ENCODE results near the gene PXYLP1. TPM values are rescaled to one million over a fixed set of nuclear protein-coding genes. Genes with fewer than 3 reads are reported as not detected.

Gene PXYLP1
- total RNA-seq, 1 donor from 2014 or later, result 6.1 TPM

DNA sequence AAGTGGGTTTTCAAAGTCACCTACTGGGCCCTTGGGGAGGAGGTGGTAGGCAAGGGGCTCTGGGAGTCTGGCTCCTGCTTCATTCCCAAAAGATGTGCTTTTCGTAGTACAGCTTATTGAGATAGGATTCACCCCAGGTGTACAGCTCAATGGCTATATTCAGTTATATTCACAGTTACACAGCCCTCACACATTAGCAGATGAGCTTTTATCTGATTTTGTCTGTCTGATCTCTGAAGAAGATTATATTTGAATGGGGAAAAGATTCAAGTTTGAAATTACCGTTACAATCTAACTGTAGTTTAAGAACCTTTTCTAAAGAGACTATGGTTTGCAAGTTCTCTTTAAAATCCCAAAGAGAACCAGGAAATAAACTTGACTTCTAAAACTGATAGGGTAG lies 27.3 kb downstream of the PXYLP1 start:
- H3K4me1 Mint-ChIP-seq (ENCODE audit: low read depth, unreplicated experiment), result peaks cover 19% of the 10 kb centered on the region
- H3K9me3 ChIP-seq (ENCODE audit: insufficient read depth, low read depth, low read length), result no peaks in the 10 kb centered on the region
- no peaks in the 10 kb centered on the region for H3K36me3 ChIP-seq (ENCODE audit: insufficient read depth, low read length)
- H3K4me3 ChIP-seq (ENCODE audit: insufficient read depth, low read depth, low read length), result no peak overlapping the region
- H3K4me3 Mint-ChIP-seq (ENCODE audit: unreplicated experiment), result no peak overlapping the region
- peaks cover 2% of the 10 kb centered on the region for H3K27me3 Mint-ChIP-seq (ENCODE audit: low read depth, unreplicated experiment)
- no peak overlapping the region for H3K27ac ChIP-seq (ENCODE audit: low read depth, low read length)
- TF ChIP-seq EZH2 (IDR thresholded peaks at IDR 0.05; ENCODE audit: insufficient read depth, low read length), result no peak
- TF ChIP-seq, protein P1, sequence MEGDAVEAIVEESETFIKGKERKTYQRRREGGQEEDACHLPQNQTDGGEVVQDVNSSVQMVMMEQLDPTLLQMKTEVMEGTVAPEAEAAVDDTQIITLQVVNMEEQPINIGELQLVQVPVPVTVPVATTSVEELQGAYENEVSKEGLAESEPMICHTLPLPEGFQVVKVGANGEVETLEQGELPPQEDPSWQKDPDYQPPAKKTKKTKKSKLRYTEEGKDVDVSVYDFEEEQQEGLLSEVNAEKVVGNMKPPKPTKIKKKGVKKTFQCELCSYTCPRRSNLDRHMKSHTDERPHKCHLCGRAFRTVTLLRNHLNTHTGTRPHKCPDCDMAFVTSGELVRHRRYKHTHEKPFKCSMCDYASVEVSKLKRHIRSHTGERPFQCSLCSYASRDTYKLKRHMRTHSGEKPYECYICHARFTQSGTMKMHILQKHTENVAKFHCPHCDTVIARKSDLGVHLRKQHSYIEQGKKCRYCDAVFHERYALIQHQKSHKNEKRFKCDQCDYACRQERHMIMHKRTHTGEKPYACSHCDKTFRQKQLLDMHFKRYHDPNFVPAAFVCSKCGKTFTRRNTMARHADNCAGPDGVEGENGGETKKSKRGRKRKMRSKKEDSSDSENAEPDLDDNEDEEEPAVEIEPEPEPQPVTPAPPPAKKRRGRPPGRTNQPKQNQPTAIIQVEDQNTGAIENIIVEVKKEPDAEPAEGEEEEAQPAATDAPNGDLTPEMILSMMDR (IDR thresholded peaks at IDR 0.05; ENCODE audit: insufficient read depth, low read depth, low read length), result no peak
- no peaks in the 10 kb centered on the region for H3K9me3 Mint-ChIP-seq (ENCODE audit: unreplicated experiment)
- no peaks in the 10 kb centered on the region for H3K36me3 Mint-ChIP-seq (ENCODE audit: low read depth, unreplicated experiment)
- no peak overlapping the region for H3K27ac Mint-ChIP-seq (ENCODE audit: unreplicated experiment)
- H3K27me3 ChIP-seq (ENCODE audit: insufficient read depth, low read length), result no peaks in the 10 kb centered on the region
- no peak overlapping the region for H3K4me2 ChIP-seq (ENCODE audit: low read length)
- FAIRE-seq (no peak), DNase-seq (ENCODE audit: low read depth) (no peak)
- H3K4me1 ChIP-seq (ENCODE audit: insufficient read depth, low read length), result no peaks in the 10 kb centered on the region
- no peak overlapping the region for H3K9ac ChIP-seq (ENCODE audit: low read length)
- H2AFZ ChIP-seq (ENCODE audit: low read depth, low read length), result no peak overlapping the region
- H4K20me1 ChIP-seq (ENCODE audit: insufficient read depth, low read length), result no peaks in the 10 kb centered on the region
- no peaks in the 10 kb centered on the region for H3K79me2 ChIP-seq (ENCODE audit: insufficient read depth, low read length)

DNA sequence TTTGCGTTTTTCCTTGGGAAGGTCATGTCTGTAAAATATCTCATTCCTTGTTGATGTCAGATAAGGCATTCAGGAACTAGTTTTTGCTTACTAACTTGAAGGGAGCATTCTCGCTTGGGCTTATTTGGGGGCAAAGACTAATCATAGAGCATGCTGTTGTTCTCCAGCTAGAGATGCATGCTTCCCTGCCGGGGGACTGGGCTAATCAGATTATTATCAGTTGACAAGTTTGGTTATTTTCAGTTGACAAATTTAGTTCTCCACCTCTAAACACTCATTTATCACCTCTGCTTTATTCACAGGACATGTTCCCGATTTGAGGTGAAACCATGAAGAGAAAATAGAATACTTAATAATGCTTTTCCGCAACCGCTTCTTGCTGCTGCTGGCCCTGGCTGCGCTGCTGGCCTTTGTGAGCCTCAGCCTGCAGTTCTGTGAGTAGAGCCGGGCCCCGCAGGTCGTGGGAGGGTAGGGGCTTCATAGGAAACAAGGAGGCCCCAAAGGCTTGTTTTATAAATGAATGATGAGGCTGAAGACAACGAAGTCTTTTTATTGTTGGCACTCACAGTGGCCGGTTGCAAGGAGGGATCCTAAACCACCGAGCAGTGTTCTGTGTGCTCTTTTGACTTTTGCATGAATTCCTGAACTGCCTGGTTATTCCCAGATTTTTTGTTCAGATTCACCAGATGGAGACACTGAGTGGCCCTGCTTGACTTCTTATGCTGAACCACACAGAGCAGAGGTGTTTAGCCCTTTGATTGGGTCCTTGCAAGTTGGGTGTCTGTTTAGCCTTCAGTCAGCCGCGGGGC lies 28.4 kb downstream of the PXYLP1 start:
- Mint-ChIP-seq H3K27me3 (ENCODE audit: low read depth, unreplicated experiment) (peaks cover 7% of the 10 kb centered on the region), H3K9me3 (ENCODE audit: unreplicated experiment) (no peaks in the 10 kb centered on the region), H3K27ac (ENCODE audit: unreplicated experiment) (no peak overlapping the region), H3K4me3 (ENCODE audit: unreplicated experiment) (no peak overlapping the region), H3K36me3 (ENCODE audit: low read depth, unreplicated experiment) (no peaks in the 10 kb centered on the region), H3K4me1 (ENCODE audit: low read depth, unreplicated experiment) (peaks cover 19% of the 10 kb centered on the region)
- H3K4me2 ChIP-seq (ENCODE audit: low read length), result no peak overlapping the region
- H3K9ac ChIP-seq (ENCODE audit: low read length), result no peak overlapping the region
- H3K9me3 ChIP-seq (ENCODE audit: insufficient read depth, low read depth, low read length), result no peaks in the 10 kb centered on the region
- TF ChIP-seq, protein P1 (IDR thresholded peaks at IDR 0.05; ENCODE audit: insufficient read depth, low read depth, low read length), result no peak
- no peak for TF ChIP-seq EZH2 (IDR thresholded peaks at IDR 0.05; ENCODE audit: insufficient read depth, low read length)
- DNase-seq (ENCODE audit: low read depth) (no peak), FAIRE-seq (no peak)
- no peaks in the 10 kb centered on the region for H3K79me2 ChIP-seq (ENCODE audit: insufficient read depth, low read length)
- H2AFZ ChIP-seq (ENCODE audit: low read depth, low read length), result no peak overlapping the region
- H3K4me1 ChIP-seq (ENCODE audit: insufficient read depth, low read length), result no peaks in the 10 kb centered on the region
- H3K27ac ChIP-seq (ENCODE audit: low read depth, low read length), result no peak overlapping the region
- no peaks in the 10 kb centered on the region for H3K36me3 ChIP-seq (ENCODE audit: insufficient read depth, low read length)
- no peak overlapping the region for H3K4me3 ChIP-seq (ENCODE audit: insufficient read depth, low read depth, low read length)
- no peaks in the 10 kb centered on the region for H4K20me1 ChIP-seq (ENCODE audit: insufficient read depth, low read length)
- H3K27me3 ChIP-seq (ENCODE audit: insufficient read depth, low read length), result no peaks in the 10 kb centered on the region

DNA sequence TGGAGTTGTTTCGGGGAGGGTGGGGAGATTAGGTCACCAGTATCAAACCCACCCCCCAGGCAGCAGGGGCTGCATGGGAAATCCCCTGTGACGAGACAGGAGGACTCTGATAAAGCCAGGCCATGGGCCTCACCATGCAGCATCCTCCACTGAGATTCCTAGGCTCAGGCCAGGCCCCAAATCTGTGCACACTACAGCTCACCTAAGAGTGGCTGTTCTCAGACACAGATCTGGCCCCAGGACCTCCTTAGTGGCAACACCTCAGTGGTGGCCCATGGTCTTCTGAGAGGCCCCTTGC lies 29.0 kb downstream of the PXYLP1 start:
- H3K36me3 ChIP-seq (ENCODE audit: insufficient read depth, low read length), result no peaks in the 10 kb centered on the region
- H4K20me1 ChIP-seq (ENCODE audit: insufficient read depth, low read length), result no peaks in the 10 kb centered on the region
- H3K4me1 ChIP-seq (ENCODE audit: insufficient read depth, low read length), result no peaks in the 10 kb centered on the region
- peaks cover 7% of the 10 kb centered on the region for H3K27me3 Mint-ChIP-seq (ENCODE audit: low read depth, unreplicated experiment)
- no peak for FAIRE-seq
- H3K27ac Mint-ChIP-seq (ENCODE audit: unreplicated experiment), result no peak overlapping the region
- H3K4me2 ChIP-seq (ENCODE audit: low read length), result no peak overlapping the region
- no peak overlapping the region for H3K4me3 ChIP-seq (ENCODE audit: insufficient read depth, low read depth, low read length)
- no peaks in the 10 kb centered on the region for H3K27me3 ChIP-seq (ENCODE audit: insufficient read depth, low read length)
- H3K9me3 ChIP-seq (ENCODE audit: insufficient read depth, low read depth, low read length), result no peaks in the 10 kb centered on the region
- no peak overlapping the region for H3K27ac ChIP-seq (ENCODE audit: low read depth, low read length)
- no peaks in the 10 kb centered on the region for H3K9me3 Mint-ChIP-seq (ENCODE audit: unreplicated experiment)
- TF ChIP-seq, protein P1 (IDR thresholded peaks at IDR 0.05; ENCODE audit: insufficient read depth, low read depth, low read length), result no peak
- no peak for TF ChIP-seq EZH2 (IDR thresholded peaks at IDR 0.05; ENCODE audit: insufficient read depth, low read length)
- H3K9ac ChIP-seq (ENCODE audit: low read length), result no peak overlapping the region
- H2AFZ ChIP-seq (ENCODE audit: low read depth, low read length), result no peak overlapping the region
- no peaks in the 10 kb centered on the region for H3K79me2 ChIP-seq (ENCODE audit: insufficient read depth, low read length)
- peaks cover 19% of the 10 kb centered on the region for H3K4me1 Mint-ChIP-seq (ENCODE audit: low read depth, unreplicated experiment)
- DNase-seq (ENCODE audit: low read depth), result no peak
- peak overlapping the region; percentile 8 for H3K4me3 Mint-ChIP-seq (ENCODE audit: unreplicated experiment)
- no peaks in the 10 kb centered on the region for H3K36me3 Mint-ChIP-seq (ENCODE audit: low read depth, unreplicated experiment)

All from astrocyte (in vitro differentiated cells and primary cell).